ENCODE measurements around the gene C1GALT1. TPM values are rescaled to one million over a fixed set of nuclear protein-coding genes. Genes with fewer than 3 reads are reported as not detected.

C1GALT1 gene
- total and polyA plus RNA-seq, 11 donors = 4.3 to 36.4 (median 21.1) TPM

DNA sequence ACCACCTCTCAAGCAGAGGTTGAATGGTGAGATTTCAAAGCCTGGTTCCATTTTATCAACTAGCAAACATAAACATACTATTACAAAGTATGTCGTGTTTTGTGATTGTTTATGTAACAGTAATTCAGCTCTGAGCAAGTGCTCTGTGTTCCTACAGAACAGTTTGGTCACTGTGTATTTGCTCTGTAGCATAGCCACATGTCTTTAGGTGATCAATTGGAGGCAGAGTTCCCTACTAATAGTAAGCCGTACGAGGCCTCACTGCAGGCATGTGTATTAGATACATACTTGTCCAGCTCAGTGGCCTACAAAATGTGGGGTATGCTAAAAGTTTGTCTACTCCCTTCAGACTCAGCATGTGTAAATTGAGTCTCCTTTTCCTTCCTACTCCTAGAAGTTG is 53.0 kb downstream of the C1GALT1 start:
- H3K4me3 ChIP-seq = no peak overlapping the region
- H3K9me3 ChIP-seq = peaks cover 0 to 18% (median 8%) of the 10 kb centered on the region in 12 donors
- ATAC-seq (no peak), DNase-seq (no peak)
- no peak overlapping the region for H3K27ac ChIP-seq
- no peak for TF ChIP-seq POLR2A (IDR thresholded peaks at IDR 0.05)
- TF ChIP-seq, protein P1, sequence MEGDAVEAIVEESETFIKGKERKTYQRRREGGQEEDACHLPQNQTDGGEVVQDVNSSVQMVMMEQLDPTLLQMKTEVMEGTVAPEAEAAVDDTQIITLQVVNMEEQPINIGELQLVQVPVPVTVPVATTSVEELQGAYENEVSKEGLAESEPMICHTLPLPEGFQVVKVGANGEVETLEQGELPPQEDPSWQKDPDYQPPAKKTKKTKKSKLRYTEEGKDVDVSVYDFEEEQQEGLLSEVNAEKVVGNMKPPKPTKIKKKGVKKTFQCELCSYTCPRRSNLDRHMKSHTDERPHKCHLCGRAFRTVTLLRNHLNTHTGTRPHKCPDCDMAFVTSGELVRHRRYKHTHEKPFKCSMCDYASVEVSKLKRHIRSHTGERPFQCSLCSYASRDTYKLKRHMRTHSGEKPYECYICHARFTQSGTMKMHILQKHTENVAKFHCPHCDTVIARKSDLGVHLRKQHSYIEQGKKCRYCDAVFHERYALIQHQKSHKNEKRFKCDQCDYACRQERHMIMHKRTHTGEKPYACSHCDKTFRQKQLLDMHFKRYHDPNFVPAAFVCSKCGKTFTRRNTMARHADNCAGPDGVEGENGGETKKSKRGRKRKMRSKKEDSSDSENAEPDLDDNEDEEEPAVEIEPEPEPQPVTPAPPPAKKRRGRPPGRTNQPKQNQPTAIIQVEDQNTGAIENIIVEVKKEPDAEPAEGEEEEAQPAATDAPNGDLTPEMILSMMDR (IDR thresholded peaks at IDR 0.05) = no peak
- WGBS, 4 donors = 87 to 98% (median 94%) methylated on average over 3 of the region's 3 CpGs
- H3K4me1 ChIP-seq = peaks cover 0 to 14% (median 0%) of the 10 kb centered on the region in 12 donors
- H3K36me3 ChIP-seq = peaks cover 0 to 50% (median 32%) of the 10 kb centered on the region in 9 donors
- intact Hi-C loops (cut with DNase I) = loop anchor here in 2 of 10 donors (2.0 to 10.0 kb wide), 2 partner anchors 17 to 61 kb away; no protein-coding TSS in a partner anchor
- H3K27me3 ChIP-seq = no peaks in the 10 kb centered on the region

DNA sequence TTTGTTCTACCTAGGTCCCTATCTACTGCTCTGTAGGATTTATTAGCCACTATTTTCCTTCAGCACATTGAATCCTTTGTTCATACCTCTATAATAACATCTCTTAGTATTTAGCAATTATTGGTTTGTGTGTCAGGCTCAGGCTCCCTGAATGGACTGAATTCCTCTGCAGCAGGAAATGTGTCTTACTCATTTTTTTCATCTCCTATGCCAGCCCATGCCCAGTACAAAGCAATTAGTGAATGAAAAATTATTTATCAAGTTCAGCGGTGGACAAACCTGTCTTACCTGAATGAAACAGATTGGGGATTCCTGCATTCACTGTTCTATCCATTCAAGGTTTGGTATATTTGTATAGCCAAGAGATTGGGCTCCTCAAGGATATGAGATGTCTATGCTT is 53.7 kb downstream of the C1GALT1 start:
- no peak for ATAC-seq
- WGBS, 4 donors = 96 to 100% (median 98%) methylated on average over 1 of the region's 1 CpG
- no peak overlapping the region for H3K27ac ChIP-seq
- H3K27me3 ChIP-seq = no peaks in the 10 kb centered on the region
- TF ChIP-seq, protein P1 (IDR thresholded peaks at IDR 0.05) = no peak
- TF ChIP-seq POLR2A (IDR thresholded peaks at IDR 0.05) = no peak
- no peak for DNase-seq
- intact Hi-C loops (cut with DNase I) = loop anchor here in 1 of 10 donors (10.0 kb wide), 1 partner anchor 61 kb away; no protein-coding TSS in a partner anchor
- H3K36me3 ChIP-seq = peaks cover 0 to 50% (median 32%) of the 10 kb centered on the region in 9 donors
- H3K4me3 ChIP-seq = no peak overlapping the region
- H3K4me1 ChIP-seq = peaks cover 0 to 14% (median 0%) of the 10 kb centered on the region in 12 donors
- peaks cover 0 to 11% (median 4%) of the 10 kb centered on the region in 12 donors for H3K9me3 ChIP-seq

DNA sequence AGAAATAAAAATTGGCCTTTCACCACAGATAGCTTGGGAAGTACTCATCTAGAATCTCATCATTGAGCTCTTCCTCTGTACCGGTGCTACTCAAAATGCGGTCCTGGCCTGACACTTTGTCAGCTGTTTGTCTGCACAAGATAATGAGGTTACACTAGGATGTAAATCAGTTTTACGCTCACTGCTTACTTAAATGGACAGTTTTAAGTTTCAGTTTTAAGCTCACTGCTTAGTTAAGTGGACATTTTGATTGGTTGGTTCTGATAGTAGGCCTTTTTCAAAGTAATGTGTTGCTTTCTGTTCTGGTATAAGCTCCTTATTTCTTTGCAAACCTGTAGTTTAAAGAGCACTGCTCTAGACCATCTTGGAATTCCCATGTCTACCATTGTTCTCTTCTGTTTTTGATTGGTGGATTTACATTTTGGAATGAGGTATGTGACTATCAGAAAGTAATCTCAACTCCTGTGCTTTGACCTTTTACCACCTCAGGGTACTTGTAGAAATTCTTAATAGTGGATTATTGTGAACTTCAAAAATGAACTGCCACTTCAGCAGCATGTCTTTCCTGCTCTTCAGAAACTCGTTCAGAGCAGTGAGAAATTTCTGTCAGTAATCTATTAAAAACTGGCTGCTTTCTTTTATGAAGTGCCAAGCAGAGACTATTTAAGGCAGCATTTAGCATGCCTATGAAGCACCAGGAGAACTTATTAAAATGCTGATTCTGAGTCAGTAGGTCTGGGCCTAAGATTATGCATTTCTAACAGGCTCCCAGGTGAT is 55.0 kb downstream of the C1GALT1 start:
- Histone ChIP-seq H3K27ac (no peak overlapping the region), H3K4me1 (peaks cover 0 to 11% (median 0%) of the 10 kb centered on the region in 12 donors), H3K36me3 (peaks cover 0 to 51% (median 32%) of the 10 kb centered on the region in 9 donors), H3K4me3 (no peak overlapping the region), H3K9me3 (no peaks in the 10 kb centered on the region), H3K27me3 (no peaks in the 10 kb centered on the region)
- 63 to 74% (median 68%) methylated on average over 4 of the region's 4 CpGs for WGBS, 4 donors
- no peak for DNase-seq
- intact Hi-C loops (cut with DNase I) = loop anchor here in 1 of 10 donors (10.0 kb wide), 1 partner anchor 63 kb away; no protein-coding TSS in a partner anchor
- no peak for ATAC-seq
- TF ChIP-seq, protein P1 (IDR thresholded peaks at IDR 0.05) = no peak
- TF ChIP-seq POLR2A (IDR thresholded peaks at IDR 0.05) = no peak

DNA sequence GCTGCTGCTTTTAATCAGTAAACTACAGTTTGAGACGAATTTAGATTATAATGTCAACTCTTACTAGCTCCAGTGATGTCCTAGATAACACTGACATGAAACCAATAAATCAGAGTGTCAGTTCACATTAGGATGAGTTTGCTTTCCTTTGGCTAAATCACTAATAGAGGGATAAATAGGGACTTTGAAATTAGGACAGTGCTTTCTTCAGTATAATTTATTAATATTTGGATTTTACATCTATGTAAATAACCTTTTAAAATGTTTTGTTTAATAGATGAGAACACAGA is 55.6 kb downstream of the C1GALT1 start:
- ATAC-seq = no peak
- H3K9me3 ChIP-seq = no peaks in the 10 kb centered on the region
- no peak overlapping the region for H3K4me3 ChIP-seq
- TF ChIP-seq POLR2A (IDR thresholded peaks at IDR 0.05) = no peak
- TF ChIP-seq, protein P1 (IDR thresholded peaks at IDR 0.05) = no peak
- intact Hi-C loops (cut with DNase I) = loop anchor here in 1 of 10 donors (10.0 kb wide), 1 partner anchor 63 kb away; no protein-coding TSS in a partner anchor
- 22 to 49% (median 36%) methylated on average over 1 of the region's 1 CpG for WGBS, 4 donors
- no peak overlapping the region for H3K27ac ChIP-seq
- H3K36me3 ChIP-seq = peaks cover 0 to 51% (median 32%) of the 10 kb centered on the region in 9 donors
- no peak for DNase-seq
- peaks cover 0 to 11% (median 0%) of the 10 kb centered on the region in 12 donors for H3K4me1 ChIP-seq
- H3K27me3 ChIP-seq = no peaks in the 10 kb centered on the region
